K562 (cell line): ENCODE data around the gene ZNRF3.

Experiments used
- BRF2 ChIP-seq: IDR thresholded peaks from 3 replicates; pipeline ENCODE4 v1.6.1; 2011; ENCODE audit warnings: borderline replicate concordance, mild to moderate bottlenecking; ENCODE audit not compliant: insufficient read length, insufficient read depth
- CTCF ChIP-seq, 3 experiments: IDR thresholded peaks in 2 of 3; conservative IDR thresholded peaks in 1 of 3; 2 replicates each; pipeline ENCODE4 v1.5.1; 2011 to 2012; ENCODE audit warnings: low read length in 3 of 3, mild to moderate bottlenecking in 3 of 3, control low read depth in 2 of 3, improper control_type of control experiment in 1 of 3, inconsistent platforms in 1 of 3, low read depth in 1 of 3, mixed read lengths in 1 of 3, moderate library complexity in 1 of 3; ENCODE audit not compliant: insufficient read depth in 2 of 3
- E2F4 ChIP-seq: sonication (generic); formaldehyde crosslinking; IDR thresholded peaks from 2 replicates; pipeline ENCODE4 v1.8.0; 2022; ENCODE audit warnings: mild to moderate bottlenecking, low read depth, missing genetic modification reagents
- FOXM1 ChIP-seq, 2 experiments: fragments of 450-650 bp in 1 of 2; sonication (generic) in 1 of 2; formaldehyde crosslinking in 1 of 2; IDR thresholded peaks; 2 replicates each; pipeline versions ENCODE4 v1.6.1 to v1.9.0; 2017 to 2022; ENCODE audit warnings: low read depth in 2 of 2, mild to moderate bottlenecking in 2 of 2, missing genetic modification reagents in 1 of 2, moderate library complexity in 1 of 2
- HNRNPLL ChIP-seq: fragments of 200-400 bp; formaldehyde crosslinking; IDR thresholded peaks from 2 replicates; pipeline ENCODE4 v1.6.1; 2017; ENCODE audit warnings: low read length, low read depth, mild to moderate bottlenecking; ENCODE audit not compliant: poor library complexity, severe bottlenecking
- PATZ1 ChIP-seq: fragments of 250-450 bp; sonication (Bioruptor Pico); IDR thresholded peaks from 2 replicates; pipeline ENCODE4 v1.5.0; 2020; ENCODE audit warnings: mild to moderate bottlenecking, borderline replicate concordance
- RBM39 ChIP-seq: fragments of 200-400 bp; formaldehyde crosslinking; optimal IDR thresholded peaks from 2 replicates; pipeline ENCODE3; 2018; ENCODE audit warnings: low read depth, low read length
- ZBTB43 ChIP-seq: sonication (generic); formaldehyde crosslinking; IDR thresholded peaks from 2 replicates; pipeline ENCODE4 v1.8.0; 2023; ENCODE audit warnings: mild to moderate bottlenecking, missing genetic modification reagents

GRCh38 chr22:29083933-29084591 is 200.7 kb downstream of the ZNRF3 start:
- TF ChIP-seq ZBTB43 (CRISPR knock-in tag) (no peak), CTCF (IDR thresholded peaks at IDR 0.05 in 2 of 3, conservative IDR thresholded peaks at IDR 0.05 in 1 of 3; ENCODE audit: insufficient read depth in 2 of 3, low read depth in 1 of 3, low read length in 3 of 3) (no peak), HNRNPLL (no peak), FOXM1 (IDR thresholded peaks at IDR 0.05; ENCODE audit: low read depth) (no peak), FOXM1 (CRISPR knock-in tag; IDR thresholded peaks at IDR 0.05; ENCODE audit: low read depth) (no peak), BRF2 (no peak), RBM39 (no peak), E2F4 (CRISPR knock-in tag) (no peak), PATZ1 (no peak)
